Gastroesophageal sphincter (tissue), 3 donors: ENCODE measurements around the gene PARP6.

Source experiments
- POLR2A ChIP-seq, 2 donors: fragments of 450-650 bp; IDR thresholded peaks; one replicate each; pipeline ENCODE4 v1.6.1; 2017; ENCODE audit warnings: antibody characterized with exemption in 2 of 2, mild to moderate bottlenecking in 2 of 2, moderate library complexity in 1 of 2
- POLR2AphosphoS5 ChIP-seq: sonication (generic); formaldehyde crosslinking; IDR thresholded peaks from one replicate; pipeline ENCODE4 v1.6.1; 2017; ENCODE audit warnings: antibody characterized with exemption
- TF ChIP-seq, protein P1 (sequence below), 4 experiments: fragments of 200-600 bp in 2 of 4; fragments of 450-650 bp in 2 of 4; sonication (generic) in 1 of 4; IDR thresholded peaks; one replicate each; pipeline ENCODE4 v1.5.1; 2017 to 2019; ENCODE audit warnings: antibody characterized with exemption in 4 of 4, mild to moderate bottlenecking in 2 of 4, moderate library complexity in 2 of 4

DNA sequence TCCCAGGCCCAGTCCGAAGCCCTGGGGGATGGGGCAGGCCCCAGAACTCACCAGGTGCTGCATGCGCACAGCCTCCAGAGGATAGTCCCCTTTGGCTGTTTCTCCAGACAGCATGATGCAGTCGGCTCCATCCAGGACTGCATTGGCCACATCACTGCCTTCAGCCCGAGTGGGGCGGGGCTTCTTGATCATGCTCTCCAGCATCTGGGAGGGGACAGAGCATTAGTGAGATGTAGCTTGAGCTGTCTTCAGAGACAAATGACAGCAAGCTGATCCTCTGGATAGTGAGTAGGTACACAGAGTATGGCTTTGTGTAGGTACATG lies 65.7 kb downstream of the PARP6 start:
- TF ChIP-seq POLR2AphosphoS5 (no peak), POLR2A (IDR thresholded peaks at IDR 0.05) (no peak)
- TF ChIP-seq, protein P1, sequence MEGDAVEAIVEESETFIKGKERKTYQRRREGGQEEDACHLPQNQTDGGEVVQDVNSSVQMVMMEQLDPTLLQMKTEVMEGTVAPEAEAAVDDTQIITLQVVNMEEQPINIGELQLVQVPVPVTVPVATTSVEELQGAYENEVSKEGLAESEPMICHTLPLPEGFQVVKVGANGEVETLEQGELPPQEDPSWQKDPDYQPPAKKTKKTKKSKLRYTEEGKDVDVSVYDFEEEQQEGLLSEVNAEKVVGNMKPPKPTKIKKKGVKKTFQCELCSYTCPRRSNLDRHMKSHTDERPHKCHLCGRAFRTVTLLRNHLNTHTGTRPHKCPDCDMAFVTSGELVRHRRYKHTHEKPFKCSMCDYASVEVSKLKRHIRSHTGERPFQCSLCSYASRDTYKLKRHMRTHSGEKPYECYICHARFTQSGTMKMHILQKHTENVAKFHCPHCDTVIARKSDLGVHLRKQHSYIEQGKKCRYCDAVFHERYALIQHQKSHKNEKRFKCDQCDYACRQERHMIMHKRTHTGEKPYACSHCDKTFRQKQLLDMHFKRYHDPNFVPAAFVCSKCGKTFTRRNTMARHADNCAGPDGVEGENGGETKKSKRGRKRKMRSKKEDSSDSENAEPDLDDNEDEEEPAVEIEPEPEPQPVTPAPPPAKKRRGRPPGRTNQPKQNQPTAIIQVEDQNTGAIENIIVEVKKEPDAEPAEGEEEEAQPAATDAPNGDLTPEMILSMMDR (IDR thresholded peaks at IDR 0.05) = no peak
